ENCODE measurements around the gene ALG10B. TPM values are rescaled to one million over a fixed set of nuclear protein-coding genes. Genes with fewer than 3 reads are reported as not detected.

ALG10B gene
- total RNA-seq, 1 donor from 2014 or later, result 6.7 TPM

DNA sequence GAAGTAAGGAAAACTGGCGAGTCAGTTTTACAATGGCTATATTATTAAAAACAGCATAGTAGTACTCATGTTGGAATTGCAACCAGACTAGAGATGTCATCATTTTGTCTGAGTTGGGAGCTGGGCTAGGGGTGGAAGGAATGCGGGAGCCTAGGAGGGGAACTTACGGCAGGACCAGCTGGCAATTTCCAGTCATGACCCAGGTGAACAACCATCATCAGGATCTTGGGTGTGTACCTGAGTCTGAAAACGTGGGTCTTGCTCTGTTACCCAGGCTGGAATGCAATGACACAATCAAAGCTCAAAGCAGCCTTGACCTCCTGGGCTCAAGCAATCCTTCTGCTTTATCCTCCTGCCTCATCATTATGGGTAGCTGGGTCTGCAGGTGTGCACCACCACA, 50.9 kb downstream of the ALG10B start:
- DNase-seq (ENCODE audit: missing footprints) (no peak), ATAC-seq (no peak)
- intact Hi-C loops (cut with DNase I), result no loop called here

DNA sequence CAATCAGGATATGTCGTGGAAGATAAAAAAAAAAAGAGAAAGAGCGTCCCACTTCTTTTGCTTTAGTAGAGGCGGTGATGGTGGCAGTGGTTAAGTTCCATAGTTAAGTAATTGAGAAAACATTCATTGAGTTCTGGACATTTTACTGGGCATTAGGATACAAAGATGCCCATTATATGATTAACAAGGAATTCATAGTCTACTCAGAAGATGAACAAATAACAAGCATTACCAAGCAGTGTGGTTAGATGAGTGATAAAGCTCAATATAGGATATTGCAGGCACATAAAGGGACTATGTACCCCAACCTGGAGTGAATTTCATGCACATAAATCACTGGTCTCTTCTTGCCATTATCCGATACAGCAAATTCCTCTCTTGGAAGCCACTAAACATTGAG, 53.7 kb downstream of the ALG10B start:
- no peak for DNase-seq (ENCODE audit: missing footprints)
- intact Hi-C loops (cut with DNase I), result no loop called here
- no peak for ATAC-seq

GRCh38 chr12:38373784-38374183, 57.2 kb downstream of the ALG10B start:
- DNase-seq (ENCODE audit: missing footprints) (no peak), ATAC-seq (no peak)
- intact Hi-C loops (cut with DNase I), result no loop called here

DNA sequence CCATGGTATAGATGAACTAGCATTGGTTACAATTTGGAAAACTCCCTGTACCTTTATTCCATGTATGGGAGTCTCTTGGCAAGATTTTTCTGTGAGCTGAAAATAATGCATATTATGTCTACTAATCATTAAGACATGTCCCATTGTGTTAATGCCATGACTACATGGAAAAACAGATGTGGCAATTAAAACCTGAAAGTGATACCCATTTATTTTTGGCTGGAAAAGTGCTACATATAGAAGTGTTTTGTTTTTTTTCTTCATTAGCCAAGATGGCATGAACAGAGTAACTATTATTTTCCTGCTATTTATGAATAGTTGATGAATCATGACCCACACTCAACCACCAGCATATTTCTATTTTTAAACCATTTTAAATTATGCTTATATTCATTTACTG, 58.2 kb downstream of the ALG10B start:
- no peak for DNase-seq (ENCODE audit: missing footprints)
- intact Hi-C loops (cut with DNase I), result no loop called here

More for the DNA sequence above, 58.2 kb downstream of the ALG10B start:
- ATAC-seq, result no peak

Measured in Right ventricle myocardium inferior (tissue), 1 donor.